Measurements from ENCODE around the gene TIMP3. TPM values are rescaled to one million over a fixed set of nuclear protein-coding genes. Genes with fewer than 3 reads are reported as not detected.
A peak's percentile ranks its signal among the peaks of the same experiment; 100 is the strongest.

The TIMP3 gene
- polyA plus RNA-seq, 1 of the 3 experiments (the other 2 are of a cell fraction), result 26.1 TPM

DNA sequence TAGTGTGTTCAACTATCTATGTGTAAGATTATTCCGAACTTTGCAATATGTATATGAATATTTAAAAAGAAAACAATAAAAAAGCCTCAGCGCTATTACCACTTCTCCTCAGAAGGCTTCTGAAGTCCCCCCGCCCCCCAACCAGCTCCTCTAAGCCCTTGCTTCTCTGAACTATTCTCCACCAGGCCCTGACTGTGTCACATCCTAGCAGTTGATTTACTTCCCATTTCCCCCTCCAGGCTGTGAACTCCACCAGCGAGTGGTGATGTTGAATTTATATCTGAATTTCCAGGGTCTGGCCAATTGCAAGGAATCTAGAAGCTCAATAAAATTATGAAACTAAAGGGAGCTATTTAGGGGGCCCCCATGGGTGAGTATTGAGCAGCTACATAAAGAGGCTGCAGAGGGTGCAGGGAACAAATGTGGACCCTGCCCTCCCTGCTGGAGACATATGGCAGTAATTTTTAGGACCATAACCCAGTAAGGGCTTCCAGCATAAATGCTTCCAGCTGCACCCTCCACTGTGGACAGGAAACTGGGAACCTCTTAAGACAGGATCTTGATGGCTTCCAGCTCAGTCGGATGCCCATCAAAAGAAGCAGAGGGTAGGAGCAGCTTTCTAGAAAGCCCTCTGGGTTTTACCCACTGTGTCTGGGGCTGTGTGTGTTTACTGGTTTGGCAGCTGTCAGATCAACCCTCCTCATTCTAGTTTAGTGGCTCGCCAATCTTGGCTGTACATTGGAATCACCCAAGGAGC lies 81.4 kb downstream of the TIMP3 start:
- peak overlapping the region in 1 of 2 experiments; percentile 99; a peak in 2 of 4 replicates for H3K27ac ChIP-seq (ENCODE audit: low read depth in 2 of 2, low read length in 1 of 2)
- H2AFZ ChIP-seq (ENCODE audit: low read depth), result no peak overlapping the region
- ChIA-PET CTCF (interaction anchor here (0.5 to 6.4 kb wide), 15 partner anchors 9 to 223 kb away, joined by 3 to 34 read pairs (median 4); partner anchors contain the start of gene TIMP3), POLR2A (interaction anchor here (0.8 to 1.6 kb wide), 3 partner anchors 21 to 109 kb away, joined by 4 read pairs; no protein-coding TSS in a partner anchor)
- peaks cover 0 to 42% of the 10 kb centered on the region in 2 experiments; a peak in 2 of 4 replicates for H3K4me1 ChIP-seq (ENCODE audit: control insufficient read depth in 1 of 2, insufficient read depth in 2 of 2, low read depth in 1 of 2, low read length in 1 of 2)
- H3K36me3 ChIP-seq (replicated peaks in 1 of 2; ENCODE audit: control insufficient read depth in 1 of 2, insufficient read depth in 2 of 2, low read length in 1 of 2), result no peaks in the 10 kb centered on the region
- no peak overlapping the region for H3K4me2 ChIP-seq
- 55% methylated on average over 6 of the region's 6 CpGs for WGBS (ENCODE audit: low lambda C conversion rate)
- no peaks in the 10 kb centered on the region for H3K9me3 ChIP-seq
- no peaks in the 10 kb centered on the region for H4K20me1 ChIP-seq (ENCODE audit: insufficient read depth)
- no peaks in the 10 kb centered on the region for H3F3A ChIP-seq (replicated peaks; ENCODE audit: insufficient read depth)
- H3K27me3 ChIP-seq (ENCODE audit: insufficient read depth), result no peaks in the 10 kb centered on the region; the same call in 1 of the 2 replicates
- H3K9ac ChIP-seq, result no peak overlapping the region
- no peak overlapping the region for H3K4me3 ChIP-seq (ENCODE audit: low read depth in 2 of 2, low read length in 1 of 2)
- H3K79me2 ChIP-seq (ENCODE audit: insufficient read depth), result no peaks in the 10 kb centered on the region
- H3K9me2 ChIP-seq, result no peaks in the 10 kb centered on the region
- peak; percentile 55 for DNase-seq
- TF ChIP-seq, protein P1, sequence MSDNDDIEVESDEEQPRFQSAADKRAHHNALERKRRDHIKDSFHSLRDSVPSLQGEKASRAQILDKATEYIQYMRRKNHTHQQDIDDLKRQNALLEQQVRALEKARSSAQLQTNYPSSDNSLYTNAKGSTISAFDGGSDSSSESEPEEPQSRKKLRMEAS (IDR thresholded peaks at IDR 0.05; ENCODE audit: low read depth), result no peak
- TF ChIP-seq, protein P2, sequence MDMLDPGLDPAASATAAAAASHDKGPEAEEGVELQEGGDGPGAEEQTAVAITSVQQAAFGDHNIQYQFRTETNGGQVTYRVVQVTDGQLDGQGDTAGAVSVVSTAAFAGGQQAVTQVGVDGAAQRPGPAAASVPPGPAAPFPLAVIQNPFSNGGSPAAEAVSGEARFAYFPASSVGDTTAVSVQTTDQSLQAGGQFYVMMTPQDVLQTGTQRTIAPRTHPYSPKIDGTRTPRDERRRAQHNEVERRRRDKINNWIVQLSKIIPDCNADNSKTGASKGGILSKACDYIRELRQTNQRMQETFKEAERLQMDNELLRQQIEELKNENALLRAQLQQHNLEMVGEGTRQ (IDR thresholded peaks at IDR 0.05; ENCODE audit: borderline replicate concordance, low read depth, low read length), result no peak
- TF ChIP-seq MEF2A (IDR thresholded peaks at IDR 0.05; ENCODE audit: borderline replicate concordance, low read depth), result no peak
- TF ChIP-seq NFIC (IDR thresholded peaks at IDR 0.05; ENCODE audit: borderline replicate concordance), result no peak
- TF ChIP-seq, protein P3, sequence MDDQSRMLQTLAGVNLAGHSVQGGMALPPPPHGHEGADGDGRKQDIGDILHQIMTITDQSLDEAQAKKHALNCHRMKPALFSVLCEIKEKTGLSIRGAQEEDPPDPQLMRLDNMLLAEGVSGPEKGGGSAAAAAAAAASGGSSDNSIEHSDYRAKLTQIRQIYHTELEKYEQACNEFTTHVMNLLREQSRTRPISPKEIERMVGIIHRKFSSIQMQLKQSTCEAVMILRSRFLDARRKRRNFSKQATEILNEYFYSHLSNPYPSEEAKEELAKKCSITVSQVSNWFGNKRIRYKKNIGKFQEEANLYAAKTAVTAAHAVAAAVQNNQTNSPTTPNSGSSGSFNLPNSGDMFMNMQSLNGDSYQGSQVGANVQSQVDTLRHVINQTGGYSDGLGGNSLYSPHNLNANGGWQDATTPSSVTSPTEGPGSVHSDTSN (IDR thresholded peaks at IDR 0.05), result no peak
- TF ChIP-seq, protein P4, sequence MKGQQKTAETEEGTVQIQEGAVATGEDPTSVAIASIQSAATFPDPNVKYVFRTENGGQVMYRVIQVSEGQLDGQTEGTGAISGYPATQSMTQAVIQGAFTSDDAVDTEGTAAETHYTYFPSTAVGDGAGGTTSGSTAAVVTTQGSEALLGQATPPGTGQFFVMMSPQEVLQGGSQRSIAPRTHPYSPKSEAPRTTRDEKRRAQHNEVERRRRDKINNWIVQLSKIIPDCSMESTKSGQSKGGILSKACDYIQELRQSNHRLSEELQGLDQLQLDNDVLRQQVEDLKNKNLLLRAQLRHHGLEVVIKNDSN (IDR thresholded peaks at IDR 0.05; ENCODE audit: borderline replicate concordance, low read depth), result no peak
- TF ChIP-seq, protein P5, sequence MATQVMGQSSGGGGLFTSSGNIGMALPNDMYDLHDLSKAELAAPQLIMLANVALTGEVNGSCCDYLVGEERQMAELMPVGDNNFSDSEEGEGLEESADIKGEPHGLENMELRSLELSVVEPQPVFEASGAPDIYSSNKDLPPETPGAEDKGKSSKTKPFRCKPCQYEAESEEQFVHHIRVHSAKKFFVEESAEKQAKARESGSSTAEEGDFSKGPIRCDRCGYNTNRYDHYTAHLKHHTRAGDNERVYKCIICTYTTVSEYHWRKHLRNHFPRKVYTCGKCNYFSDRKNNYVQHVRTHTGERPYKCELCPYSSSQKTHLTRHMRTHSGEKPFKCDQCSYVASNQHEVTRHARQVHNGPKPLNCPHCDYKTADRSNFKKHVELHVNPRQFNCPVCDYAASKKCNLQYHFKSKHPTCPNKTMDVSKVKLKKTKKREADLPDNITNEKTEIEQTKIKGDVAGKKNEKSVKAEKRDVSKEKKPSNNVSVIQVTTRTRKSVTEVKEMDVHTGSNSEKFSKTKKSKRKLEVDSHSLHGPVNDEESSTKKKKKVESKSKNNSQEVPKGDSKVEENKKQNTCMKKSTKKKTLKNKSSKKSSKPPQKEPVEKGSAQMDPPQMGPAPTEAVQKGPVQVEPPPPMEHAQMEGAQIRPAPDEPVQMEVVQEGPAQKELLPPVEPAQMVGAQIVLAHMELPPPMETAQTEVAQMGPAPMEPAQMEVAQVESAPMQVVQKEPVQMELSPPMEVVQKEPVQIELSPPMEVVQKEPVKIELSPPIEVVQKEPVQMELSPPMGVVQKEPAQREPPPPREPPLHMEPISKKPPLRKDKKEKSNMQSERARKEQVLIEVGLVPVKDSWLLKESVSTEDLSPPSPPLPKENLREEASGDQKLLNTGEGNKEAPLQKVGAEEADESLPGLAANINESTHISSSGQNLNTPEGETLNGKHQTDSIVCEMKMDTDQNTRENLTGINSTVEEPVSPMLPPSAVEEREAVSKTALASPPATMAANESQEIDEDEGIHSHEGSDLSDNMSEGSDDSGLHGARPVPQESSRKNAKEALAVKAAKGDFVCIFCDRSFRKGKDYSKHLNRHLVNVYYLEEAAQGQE (IDR thresholded peaks at IDR 0.05; ENCODE audit: low read depth, low read length), result no peak
- peak; percentile 44; the same call in 1 of the 2 replicates for TF ChIP-seq MXI1 (IDR thresholded peaks at IDR 0.05; ENCODE audit: low read depth, low read length)
- no peak for TF ChIP-seq FOSL2 (IDR thresholded peaks at IDR 0.05; ENCODE audit: borderline replicate concordance, low read depth)
- TF ChIP-seq RAD21 (IDR thresholded peaks at IDR 0.05; ENCODE audit: low read length), result peak; percentile 34
- TF ChIP-seq YY1 (IDR thresholded peaks at IDR 0.05; ENCODE audit: low read depth), result no peak
- TF ChIP-seq FOXM1 (IDR thresholded peaks at IDR 0.05; ENCODE audit: low read depth), result no peak
- TF ChIP-seq CHD2 (IDR thresholded peaks at IDR 0.05; ENCODE audit: low read length, partially characterized antibody), result peak; percentile 11
- TF ChIP-seq, protein P6, sequence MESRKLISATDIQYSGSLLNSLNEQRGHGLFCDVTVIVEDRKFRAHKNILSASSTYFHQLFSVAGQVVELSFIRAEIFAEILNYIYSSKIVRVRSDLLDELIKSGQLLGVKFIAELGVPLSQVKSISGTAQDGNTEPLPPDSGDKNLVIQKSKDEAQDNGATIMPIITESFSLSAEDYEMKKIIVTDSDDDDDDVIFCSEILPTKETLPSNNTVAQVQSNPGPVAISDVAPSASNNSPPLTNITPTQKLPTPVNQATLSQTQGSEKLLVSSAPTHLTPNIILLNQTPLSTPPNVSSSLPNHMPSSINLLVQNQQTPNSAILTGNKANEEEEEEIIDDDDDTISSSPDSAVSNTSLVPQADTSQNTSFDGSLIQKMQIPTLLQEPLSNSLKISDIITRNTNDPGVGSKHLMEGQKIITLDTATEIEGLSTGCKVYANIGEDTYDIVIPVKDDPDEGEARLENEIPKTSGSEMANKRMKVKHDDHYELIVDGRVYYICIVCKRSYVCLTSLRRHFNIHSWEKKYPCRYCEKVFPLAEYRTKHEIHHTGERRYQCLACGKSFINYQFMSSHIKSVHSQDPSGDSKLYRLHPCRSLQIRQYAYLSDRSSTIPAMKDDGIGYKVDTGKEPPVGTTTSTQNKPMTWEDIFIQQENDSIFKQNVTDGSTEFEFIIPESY (IDR thresholded peaks at IDR 0.05; ENCODE audit: borderline replicate concordance, low read depth), result no peak
- TF ChIP-seq POLR2AphosphoS5 (IDR thresholded peaks at IDR 0.05; ENCODE audit: low read depth, low read length), result no peak
- no peak; the same call in 1 of the 2 replicates for TF ChIP-seq SMC3 (IDR thresholded peaks at IDR 0.05; ENCODE audit: low read depth, low read length)
- TF ChIP-seq JUND (IDR thresholded peaks at IDR 0.05), result no peak
- peak; percentile 44; the same call in 1 of the 2 replicates for TF ChIP-seq GATA2 (CRISPR knock-in tag; IDR thresholded peaks at IDR 0.05)
- TF ChIP-seq, protein P7, sequence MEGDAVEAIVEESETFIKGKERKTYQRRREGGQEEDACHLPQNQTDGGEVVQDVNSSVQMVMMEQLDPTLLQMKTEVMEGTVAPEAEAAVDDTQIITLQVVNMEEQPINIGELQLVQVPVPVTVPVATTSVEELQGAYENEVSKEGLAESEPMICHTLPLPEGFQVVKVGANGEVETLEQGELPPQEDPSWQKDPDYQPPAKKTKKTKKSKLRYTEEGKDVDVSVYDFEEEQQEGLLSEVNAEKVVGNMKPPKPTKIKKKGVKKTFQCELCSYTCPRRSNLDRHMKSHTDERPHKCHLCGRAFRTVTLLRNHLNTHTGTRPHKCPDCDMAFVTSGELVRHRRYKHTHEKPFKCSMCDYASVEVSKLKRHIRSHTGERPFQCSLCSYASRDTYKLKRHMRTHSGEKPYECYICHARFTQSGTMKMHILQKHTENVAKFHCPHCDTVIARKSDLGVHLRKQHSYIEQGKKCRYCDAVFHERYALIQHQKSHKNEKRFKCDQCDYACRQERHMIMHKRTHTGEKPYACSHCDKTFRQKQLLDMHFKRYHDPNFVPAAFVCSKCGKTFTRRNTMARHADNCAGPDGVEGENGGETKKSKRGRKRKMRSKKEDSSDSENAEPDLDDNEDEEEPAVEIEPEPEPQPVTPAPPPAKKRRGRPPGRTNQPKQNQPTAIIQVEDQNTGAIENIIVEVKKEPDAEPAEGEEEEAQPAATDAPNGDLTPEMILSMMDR (IDR thresholded peaks at IDR 0.05), result no peak
- TF ChIP-seq RFX5 (IDR thresholded peaks at IDR 0.05; ENCODE audit: low read length), result no peak
- TF ChIP-seq FOXJ3 (CRISPR knock-in tag; IDR thresholded peaks at IDR 0.05), result 0 out of 2 replicates have a peak, but pooled peaks have one; percentile 23
- TF ChIP-seq TAF1 (IDR thresholded peaks at IDR 0.05; ENCODE audit: borderline replicate concordance, low read depth, low read length), result no peak

All from SK-N-SH (cell line).